SIG-M5 treated with dmso at 0.1 percent for 504 hours (cell line): ENCODE data around the gene TUBGCP6.
A peak's percentile ranks its signal among the peaks of the same experiment; 100 is the strongest.

Experiments
- DNase-seq: peaks from one replicate; lab custom pipeline; 2025; ENCODE audit not compliant: unreplicated experiment; lab: John Stamatoyannopoulos, UW

TUBGCP6 gene

DNA sequence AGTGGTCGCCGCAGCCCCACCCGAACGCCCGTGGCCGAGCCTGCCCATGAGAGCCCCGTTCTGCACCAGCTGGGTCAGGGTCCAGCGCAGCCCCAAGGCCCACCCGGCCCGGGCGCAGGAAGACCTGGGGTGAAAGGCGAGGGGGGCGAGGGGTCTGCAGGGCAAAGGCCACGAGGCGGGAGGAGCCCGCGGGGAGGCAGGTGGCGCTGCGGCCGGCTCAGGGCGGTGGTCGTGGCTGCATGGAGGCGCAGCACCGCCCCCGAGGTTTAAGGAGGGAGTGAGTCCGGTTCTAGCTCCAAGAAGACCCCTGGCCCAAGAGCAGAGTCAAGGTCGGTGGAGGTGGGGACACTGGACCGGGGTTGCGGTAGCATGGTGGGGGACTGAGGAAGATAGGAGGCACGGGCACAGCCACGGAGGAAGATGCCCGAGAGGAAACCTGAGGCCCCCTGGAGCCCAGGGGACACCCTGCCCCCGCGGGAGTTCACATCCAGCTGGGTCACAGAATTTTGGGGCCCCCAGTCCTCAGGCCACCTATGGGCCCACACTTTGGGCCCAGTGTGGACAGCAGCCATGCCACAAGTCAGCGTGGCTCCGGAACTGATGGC is 6.8 kb upstream of the TUBGCP6 start:
- no peak for DNase-seq

DNA sequence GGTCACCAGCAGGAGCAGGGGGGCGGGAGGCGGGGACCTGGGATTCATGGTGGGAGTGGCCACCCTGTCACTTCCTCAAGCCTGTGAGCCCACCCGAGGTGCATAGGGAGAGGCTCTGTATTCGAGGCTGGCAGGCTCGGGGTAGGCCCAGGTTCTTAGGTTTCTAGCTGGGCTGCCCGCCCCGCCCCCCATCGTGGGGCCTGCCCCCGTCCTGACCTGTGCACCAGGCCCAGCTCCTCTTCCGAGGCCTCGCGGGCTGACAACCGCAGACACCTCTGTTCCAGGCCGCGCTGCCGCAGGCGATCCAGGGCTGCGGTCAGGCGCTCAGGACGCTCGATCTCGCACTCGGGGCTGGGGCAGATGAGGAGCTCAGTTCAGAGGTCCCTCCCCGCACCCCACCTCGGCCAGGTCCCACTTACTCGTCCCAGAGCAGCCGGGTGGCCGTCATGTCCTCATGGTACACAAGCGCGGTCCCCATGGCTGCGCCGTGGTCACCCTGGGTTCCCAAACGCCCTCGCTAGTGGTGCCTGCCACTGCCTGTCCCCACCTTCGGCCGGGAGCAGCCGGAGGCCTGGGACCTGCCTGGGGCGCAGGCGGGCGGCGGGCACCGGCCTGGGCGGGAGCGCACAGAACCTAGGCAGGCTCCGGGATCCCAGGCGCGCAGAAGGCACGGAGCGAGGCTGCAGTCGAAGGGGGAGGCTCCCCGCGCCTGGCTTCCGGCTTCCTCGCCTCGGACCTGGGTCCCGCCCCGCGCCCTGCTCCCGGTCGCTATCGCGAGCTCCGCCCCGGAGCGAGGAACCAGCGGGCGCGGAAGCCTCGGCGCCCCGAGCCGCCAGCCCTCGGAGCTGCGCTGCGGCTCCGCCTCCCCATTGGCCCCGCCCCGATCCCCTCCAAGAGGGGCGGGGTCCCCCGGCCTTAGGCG is 6.0 kb upstream of the TUBGCP6 start, which contains the start of gene HDAC10:
Gene HDAC10, minus strand, starts transcription at position 711 of the 922 bp plus-strand sequence. Its CDS starts 233 bp downstream, at position 478.
- peak; percentile 79 for DNase-seq

DNA sequence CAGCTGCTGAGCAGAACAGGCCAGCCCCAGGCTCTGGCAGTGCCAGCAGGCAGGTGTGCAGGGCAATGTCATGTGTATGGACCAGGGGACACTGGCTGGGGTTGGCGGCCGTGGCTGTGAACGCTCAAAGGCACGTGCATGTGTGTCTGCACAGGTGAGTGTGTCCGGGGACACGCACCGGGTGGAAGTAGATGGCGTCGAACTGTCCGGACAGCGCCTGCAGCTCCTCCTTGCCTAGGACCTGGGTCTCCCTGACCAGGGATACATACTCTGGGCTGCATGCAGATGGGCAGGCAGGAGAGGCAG is 5.4 kb upstream of the TUBGCP6 start:
- DNase-seq, result no peak

DNA sequence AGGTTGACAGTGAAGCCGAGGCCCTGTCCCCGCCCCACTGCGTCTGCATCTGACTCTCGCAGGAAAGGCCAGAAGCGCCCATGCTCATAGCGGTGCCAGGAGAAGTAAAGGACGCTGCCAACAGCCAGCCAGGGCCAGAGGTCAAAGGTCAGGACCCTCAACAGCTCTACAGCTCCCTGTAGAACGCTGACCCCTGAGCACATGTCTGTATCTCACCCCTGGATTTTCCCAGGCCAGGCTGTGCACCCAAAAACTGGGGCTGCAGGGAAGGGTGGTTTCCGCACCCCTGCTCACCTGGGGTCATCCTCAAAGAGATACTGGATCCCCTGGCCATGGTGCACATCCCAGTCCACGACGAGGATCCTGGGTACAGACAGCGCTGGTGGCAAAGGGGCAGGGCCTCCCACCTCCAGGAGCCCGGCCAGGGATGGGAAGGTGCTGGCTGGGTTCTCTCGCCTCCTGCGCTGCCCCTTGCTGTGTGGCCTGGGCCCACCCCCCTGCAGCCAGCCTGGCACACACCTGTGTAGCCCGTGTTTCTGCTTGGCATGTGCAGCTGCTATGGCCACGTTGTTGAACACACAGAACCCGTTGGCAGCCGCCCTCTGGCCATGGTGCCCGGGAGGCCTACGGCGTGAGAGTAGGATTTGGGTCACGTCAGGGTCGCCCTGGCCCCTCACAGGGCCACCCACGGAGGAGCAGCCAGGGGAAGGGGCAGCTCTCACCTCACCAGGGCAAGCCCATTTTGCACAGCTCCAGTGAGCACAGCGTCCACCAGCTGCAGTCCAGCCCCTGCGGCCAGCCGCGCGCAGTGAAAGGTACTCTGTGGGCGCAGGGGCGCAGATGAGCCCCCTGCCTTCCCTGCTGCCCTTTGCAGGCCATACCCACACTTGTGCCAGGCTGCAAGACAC is 4.8 kb upstream of the TUBGCP6 start:
- no peak for DNase-seq

GRCh38 chr22:50248196-50249081 is 3.6 kb upstream of the TUBGCP6 start:
- no peak for DNase-seq

- DNase-seq, result peak; percentile 9
Observed at GRCh38 chr22:50247748-50248147, 2.9 kb upstream of the TUBGCP6 start.

DNA sequence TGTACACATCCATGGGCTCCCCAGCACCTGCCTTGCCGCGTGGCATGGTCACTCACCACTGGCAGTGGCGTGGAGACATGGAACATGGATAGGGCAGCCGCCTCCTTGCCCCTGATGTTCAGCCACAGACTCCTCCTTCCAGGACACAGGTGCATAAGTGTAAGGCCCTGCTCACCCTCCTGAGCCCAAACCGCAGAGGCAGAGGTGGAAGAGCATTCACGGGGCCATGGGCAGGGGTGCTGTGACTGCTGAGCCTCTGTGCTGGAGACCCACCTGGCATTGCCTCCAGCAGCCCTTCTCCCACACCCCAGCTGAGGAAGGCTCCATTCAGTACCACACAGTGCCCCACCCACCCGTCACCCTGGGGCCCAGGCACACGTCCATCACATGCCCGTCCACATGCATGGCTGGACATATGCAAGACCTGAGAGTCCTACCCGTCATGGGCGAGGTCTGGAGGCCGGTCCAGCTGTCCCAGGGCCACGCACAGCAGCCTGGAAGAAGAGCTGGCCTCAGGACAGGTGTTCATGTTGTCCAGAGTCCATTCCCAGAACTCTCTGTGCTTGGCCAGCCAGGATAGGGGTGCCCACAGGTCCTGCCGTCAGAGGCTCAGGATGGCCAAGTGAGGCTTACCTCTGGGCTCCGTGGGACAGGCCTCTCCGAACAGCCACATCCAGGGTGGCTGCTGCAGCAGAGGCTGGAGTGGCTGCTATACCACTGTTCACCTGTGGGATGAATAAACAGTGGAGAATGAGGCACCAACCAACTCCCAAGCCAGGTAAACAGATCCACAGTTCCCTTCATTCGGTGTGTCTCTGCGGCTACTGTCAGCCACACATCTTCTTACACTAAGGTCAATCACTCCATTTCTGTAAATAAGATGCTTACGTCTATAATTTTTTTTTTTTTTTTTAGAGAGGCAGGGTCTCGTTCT is 1.7 kb upstream of the TUBGCP6 start:
- DNase-seq, result no peak

DNA sequence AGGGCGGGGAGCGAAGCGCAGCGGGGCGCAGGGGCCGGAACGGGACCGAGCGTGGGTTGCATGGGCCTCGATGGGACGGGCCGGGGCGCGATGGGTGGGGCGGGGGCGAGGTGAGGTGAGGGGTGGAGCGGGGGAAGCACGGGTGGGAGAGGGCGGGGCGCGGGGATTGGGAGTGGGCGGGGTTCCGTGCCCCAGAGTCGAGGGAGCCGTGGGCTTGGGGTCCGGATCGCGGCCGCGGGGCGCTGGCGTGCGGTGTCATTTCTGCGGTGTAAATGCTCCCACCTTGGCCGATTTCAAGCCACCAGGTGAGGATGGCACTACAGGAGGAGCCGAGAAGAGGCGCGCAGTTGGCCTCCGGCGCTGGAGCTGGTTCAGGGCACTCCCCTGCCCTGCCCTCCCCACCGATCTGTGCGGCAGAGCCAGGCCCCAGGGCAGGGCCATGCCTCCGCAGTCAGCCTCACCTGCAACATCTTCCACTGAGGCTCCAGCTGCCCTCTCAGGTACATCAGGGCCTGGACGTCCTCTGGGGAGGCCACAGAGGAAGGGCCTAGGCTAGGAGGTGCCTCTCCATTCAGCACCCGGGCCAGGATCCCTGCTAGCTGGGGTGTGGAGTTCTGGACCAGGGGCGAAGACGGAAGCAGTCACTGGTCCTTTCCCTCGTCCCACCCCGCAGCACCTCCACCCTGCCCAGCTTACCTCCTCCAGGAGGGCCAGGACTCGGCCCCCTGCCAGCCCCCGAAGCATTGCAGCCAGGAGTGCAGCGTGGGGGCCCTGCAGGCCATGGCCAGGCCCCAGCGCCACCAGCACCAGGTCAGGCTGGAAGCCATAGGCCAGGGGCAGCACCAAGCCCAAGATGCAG is 620 bp upstream of the TUBGCP6 start:
- no peak for DNase-seq

DNA sequence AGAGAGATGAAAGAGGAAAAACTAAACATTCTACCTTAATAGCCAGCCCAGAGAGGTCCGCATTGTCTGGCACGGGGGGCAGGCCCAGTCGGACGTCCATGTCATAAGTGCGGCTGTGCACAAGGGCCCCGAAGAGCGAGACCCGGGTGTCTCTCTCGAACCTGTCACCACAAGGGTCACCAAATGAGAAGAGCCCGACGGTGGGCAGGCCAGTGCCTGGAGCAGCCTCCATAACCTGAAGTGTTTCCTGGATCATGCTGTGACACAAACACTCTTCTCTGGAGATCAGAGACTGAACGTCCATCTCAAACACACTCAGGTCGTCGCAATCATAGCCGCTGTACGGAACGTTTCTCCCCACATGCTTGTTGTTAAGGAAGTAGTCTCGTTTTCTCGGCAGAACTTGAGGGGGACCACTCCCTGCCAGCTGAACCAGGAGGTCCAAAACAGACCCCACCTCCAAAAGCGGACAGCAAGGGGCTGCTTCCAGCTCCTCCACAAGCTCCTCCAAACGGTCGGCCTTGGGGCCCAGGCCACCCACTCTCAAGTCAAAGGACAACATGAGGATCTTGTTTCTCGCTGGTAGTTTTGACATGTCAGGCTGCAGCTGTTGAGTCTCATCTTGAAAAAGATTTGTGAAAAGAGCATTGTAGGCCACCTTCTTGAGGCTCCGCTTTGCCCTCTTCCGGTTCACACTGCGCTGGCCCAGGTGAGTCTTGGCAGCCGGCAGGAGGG is 971 bp downstream of the TUBGCP6 start:
- DNase-seq, result peak; percentile 16

DNA sequence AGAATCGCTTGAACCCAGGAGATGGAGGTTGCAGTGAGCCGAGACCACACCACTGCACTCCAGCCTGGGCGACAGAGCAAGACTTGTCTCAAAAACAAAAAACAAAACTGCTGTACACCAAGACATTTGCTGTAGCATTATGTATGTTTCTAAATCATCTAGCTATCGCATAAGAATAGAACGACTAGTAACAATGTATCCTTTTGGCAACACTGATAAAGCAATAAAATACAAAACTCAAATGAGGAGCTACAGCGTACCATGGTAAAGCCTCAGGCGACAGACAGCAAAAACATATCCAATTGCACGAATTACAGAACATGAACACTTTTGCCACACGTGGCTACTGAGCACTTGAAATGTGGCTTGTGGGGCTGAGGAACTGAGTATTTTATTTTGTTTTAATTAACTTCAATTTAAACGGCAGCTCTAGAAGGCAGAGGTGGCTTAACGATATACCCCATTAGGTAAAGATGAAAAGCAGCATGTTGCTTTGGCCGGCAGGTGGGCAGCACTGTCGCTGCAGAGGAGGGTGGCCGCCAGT is 2.3 kb downstream of the TUBGCP6 start:
- peak; percentile 5 for DNase-seq

DNA sequence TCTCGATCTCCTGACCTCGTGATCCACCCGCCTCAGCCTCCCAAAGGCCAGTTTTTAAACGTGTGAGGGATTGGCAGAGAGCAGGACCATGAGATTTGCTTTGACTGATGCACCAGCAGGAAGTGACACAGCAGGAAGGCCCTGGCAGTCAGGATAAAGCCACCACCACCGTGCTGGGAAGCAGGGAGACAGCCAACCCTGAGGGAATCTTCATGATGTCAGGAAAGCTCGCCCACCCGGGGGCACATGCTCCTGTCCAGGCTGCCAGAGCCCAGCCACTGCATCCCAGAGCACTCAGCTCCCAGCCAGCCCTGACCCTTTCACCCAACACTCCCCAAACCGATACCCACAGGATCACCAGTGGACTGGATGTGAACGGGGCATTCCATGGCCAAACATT is 6.1 kb downstream of the TUBGCP6 start:
- DNase-seq, result no peak

DNA sequence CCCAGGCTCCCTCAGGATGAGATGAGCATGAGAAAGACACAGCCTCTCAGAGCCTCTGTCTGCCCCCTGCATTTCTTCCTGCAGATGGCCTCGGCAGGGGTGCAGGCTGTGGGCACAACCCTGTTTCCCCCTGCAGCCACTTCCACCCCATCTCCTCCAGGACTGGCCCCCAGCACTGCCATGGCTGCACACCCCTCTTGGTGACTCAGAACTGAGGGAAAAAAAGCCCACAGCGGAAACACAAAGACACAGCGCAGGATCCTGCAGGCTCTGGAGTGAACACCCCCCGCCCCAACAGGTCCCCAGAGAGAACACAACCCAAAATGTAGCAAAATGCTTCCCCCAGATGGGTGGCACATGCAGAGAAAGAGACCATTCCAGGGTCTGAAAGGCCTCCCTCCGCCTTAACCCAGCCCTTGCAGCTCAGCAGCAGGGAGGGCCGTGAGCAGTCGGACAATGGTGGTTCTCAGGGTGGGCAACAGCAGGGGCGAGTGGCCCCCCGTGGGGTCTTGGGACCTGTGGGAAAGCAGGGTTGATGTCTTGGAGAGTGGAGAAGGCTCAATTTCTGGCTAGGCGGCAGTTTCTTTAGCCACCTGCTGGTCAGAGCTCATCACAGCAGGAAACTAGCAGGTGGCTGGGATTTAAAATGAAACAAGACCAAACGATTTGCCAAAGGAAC is 8.0 kb downstream of the TUBGCP6 start:
- peak; percentile 5 for DNase-seq

DNA sequence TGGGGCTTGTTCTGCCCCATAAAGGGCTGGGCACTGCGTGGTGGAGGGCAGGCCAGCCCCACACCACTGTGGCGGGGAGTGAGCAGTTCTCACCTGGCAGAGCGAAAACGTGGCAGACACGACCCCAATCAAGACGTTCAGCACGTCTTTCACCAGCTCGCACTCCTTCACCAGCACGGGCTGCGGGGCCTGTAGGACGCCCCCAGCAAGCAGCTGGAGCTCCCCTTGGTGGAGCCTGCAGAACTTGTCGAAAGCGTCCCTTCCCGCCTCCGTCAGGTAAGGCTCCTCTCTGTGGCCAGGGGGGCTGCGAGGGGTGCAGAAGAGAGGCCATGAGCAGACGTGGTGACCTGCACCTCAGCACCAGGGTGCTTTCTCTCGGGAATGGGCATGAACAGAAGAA is 11.6 kb downstream of the TUBGCP6 start:
- no peak for DNase-seq

DNA sequence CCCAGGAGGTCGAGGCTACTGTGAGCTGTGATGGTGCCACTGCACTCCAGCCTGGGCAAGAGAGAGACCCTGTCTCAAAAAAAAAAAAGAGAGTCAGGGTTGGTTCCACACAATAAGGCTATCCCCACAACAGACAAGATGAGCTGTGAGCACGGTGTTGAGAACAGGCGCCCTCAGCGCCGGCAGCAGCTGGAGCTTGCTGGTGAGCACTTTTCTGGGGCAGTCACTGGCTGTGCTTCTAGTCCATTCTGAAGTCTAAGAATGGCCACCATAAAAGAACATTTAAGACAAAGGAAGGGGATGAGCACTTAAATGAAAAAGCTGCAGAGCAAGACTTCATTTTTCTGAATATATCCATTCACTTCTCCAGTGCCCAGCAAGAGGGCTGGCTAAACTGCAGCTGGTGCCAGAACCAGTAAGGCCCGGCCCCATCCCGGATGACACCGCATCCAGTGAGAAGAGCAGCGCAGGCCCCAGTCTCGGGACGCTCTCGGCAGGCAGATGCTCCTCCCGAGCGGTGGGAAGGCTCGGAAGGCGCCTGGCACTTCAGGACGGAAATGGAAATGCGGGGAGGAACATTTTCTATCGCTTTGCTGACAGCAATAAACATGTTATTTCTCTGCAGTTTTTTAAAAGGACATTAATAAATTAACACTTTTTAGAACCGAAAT is 12.2 kb downstream of the TUBGCP6 start:
- DNase-seq, result no peak

DNA sequence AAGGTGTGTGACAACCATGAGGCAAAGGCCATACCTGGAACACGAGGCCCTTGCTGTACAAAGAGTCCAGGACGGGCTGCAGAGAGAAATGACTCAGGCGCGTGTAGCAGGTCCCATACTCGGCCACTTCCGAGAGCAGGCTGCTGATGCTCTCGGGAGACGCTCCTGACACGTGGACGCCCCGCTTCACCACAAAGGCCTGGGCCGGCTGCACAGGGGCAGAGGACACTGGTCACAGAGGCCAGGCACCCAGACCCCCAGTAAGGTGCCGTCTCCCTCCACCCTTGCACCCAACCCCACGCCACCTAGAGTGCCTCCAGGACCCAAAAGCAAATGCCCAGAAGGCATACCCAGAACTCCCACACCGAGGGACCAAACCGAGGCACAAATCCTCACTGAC is 15.5 kb downstream of the TUBGCP6 start:
- no peak for DNase-seq

DNA sequence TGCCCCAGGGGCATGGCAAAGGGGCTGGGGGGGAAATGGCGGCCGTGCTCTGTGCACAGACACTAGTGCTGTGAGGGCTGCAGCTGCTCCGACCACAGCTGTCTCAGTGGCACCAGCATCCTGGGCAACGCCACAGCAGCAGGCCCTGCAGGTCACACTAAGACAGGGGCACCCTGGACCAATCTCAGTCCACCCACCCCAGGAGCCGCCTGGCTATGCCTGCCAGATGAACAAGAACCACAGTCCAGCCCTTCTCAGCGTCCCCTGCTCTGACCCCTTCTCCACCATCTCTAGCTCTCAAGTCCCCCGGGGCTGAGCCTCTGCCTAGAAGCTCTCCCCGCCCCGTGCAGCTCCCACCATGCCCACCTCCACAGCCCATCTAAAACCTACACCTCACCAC is 16.5 kb downstream of the TUBGCP6 start:
- no peak for DNase-seq
